LoVo (cell line): ENCODE results near the gene NAALAD2.

ENCODE experiments used
- DNase-seq: peaks from one replicate; pipeline ENCODE4 v3.0.0-alpha.2; 2016; ENCODE audit warnings: low spot score

Gene NAALAD2

GRCh38 chr11:90241414-90241813, 107.0 kb downstream of the NAALAD2 start:
- DNase-seq = no peak
